Nephron progenitor cell (in vitro differentiated cells): ENCODE results near the gene CACNA1D.

ENCODE experiments used
- DNase-seq: peaks from one replicate; pipeline ENCODE4 v3.0.0; 2021
- H3K27ac Mint-ChIP-seq: 2 replicates; pipeline ENCODE4 v1.8.0; 2021; ENCODE audit warnings: mild to moderate bottlenecking, moderate library complexity, mixed read lengths
- H3K27me3 Mint-ChIP-seq: 2 replicates; pipeline ENCODE4 v1.8.0; 2021; ENCODE audit warnings: mild to moderate bottlenecking, low read depth, mixed read lengths; ENCODE audit not compliant: poor library complexity
- H3K36me3 Mint-ChIP-seq: 2 replicates; pipeline ENCODE4 v1.8.0; 2021; ENCODE audit warnings: low read depth, mixed read lengths
- H3K4me1 Mint-ChIP-seq: 2 replicates; pipeline ENCODE4 v1.8.0; 2021; ENCODE audit warnings: mixed read lengths
- H3K4me3 Mint-ChIP-seq: 2 replicates; pipeline ENCODE4 v1.8.0; 2021; ENCODE audit warnings: mild to moderate bottlenecking, moderate library complexity, mixed read lengths
- H3K9me3 Mint-ChIP-seq: 2 replicates; pipeline ENCODE4 v1.8.0; 2021; ENCODE audit warnings: mild to moderate bottlenecking, moderate library complexity, mixed read lengths
- TF ChIP-seq, protein P1 (sequence below): fragments of 200-600 bp; sonication (generic); IDR thresholded peaks from 2 replicates; pipeline ENCODE4 v1.5.0; 2021; ENCODE audit warnings: antibody characterized with exemption

Gene CACNA1D

GRCh38 chr3:53725387-53725995, 231.1 kb downstream of the CACNA1D start:
- peaks cover 17% of the 10 kb centered on the region for H3K27me3 Mint-ChIP-seq
- H3K4me1 Mint-ChIP-seq = peaks cover 40% of the 10 kb centered on the region
- no peak overlapping the region for H3K27ac Mint-ChIP-seq
- H3K36me3 Mint-ChIP-seq = no peaks in the 10 kb centered on the region
- no peak for DNase-seq
- TF ChIP-seq, protein P1, sequence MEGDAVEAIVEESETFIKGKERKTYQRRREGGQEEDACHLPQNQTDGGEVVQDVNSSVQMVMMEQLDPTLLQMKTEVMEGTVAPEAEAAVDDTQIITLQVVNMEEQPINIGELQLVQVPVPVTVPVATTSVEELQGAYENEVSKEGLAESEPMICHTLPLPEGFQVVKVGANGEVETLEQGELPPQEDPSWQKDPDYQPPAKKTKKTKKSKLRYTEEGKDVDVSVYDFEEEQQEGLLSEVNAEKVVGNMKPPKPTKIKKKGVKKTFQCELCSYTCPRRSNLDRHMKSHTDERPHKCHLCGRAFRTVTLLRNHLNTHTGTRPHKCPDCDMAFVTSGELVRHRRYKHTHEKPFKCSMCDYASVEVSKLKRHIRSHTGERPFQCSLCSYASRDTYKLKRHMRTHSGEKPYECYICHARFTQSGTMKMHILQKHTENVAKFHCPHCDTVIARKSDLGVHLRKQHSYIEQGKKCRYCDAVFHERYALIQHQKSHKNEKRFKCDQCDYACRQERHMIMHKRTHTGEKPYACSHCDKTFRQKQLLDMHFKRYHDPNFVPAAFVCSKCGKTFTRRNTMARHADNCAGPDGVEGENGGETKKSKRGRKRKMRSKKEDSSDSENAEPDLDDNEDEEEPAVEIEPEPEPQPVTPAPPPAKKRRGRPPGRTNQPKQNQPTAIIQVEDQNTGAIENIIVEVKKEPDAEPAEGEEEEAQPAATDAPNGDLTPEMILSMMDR = no peak
- H3K9me3 Mint-ChIP-seq = no peaks in the 10 kb centered on the region
- no peak overlapping the region for H3K4me3 Mint-ChIP-seq

GRCh38 chr3:53726643-53727042, 232.2 kb downstream of the CACNA1D start:
- no peak overlapping the region for H3K27ac Mint-ChIP-seq
- no peak for DNase-seq
- peaks cover 36% of the 10 kb centered on the region for H3K4me1 Mint-ChIP-seq
- H3K9me3 Mint-ChIP-seq = no peaks in the 10 kb centered on the region
- peaks cover 17% of the 10 kb centered on the region for H3K27me3 Mint-ChIP-seq
- no peak overlapping the region for H3K4me3 Mint-ChIP-seq
- TF ChIP-seq, protein P1 = no peak
- no peaks in the 10 kb centered on the region for H3K36me3 Mint-ChIP-seq

GRCh38 chr3:53728606-53729005, 234.2 kb downstream of the CACNA1D start:
- TF ChIP-seq, protein P1 = no peak
- Mint-ChIP-seq H3K27ac (peak overlapping the region; percentile 51), H3K4me3 (no peak overlapping the region), H3K4me1 (peaks cover 35% of the 10 kb centered on the region), H3K36me3 (no peaks in the 10 kb centered on the region), H3K9me3 (no peaks in the 10 kb centered on the region), H3K27me3 (peaks cover 11% of the 10 kb centered on the region)
- no peak for DNase-seq

DNA sequence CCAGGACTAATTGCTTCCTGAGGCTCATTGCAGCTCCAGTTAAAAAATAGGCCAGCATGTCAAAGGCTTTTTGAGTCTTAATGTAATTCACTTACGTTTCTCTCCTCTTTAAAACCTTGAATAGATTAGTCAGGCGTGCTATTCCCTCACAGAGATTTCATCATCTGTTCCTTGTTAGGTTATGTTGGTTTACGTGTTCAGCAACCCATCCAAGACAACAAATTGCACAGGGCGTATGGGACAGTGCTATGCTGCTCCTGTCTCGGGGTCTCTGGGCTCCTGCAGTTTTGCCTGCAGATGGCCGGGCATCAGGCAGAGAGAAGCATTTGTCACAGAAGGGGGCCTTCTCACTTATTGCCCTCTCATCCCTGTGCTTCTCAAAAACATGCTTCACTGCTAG, 234.7 kb downstream of the CACNA1D start:
- Mint-ChIP-seq H3K27me3 (peaks cover 11% of the 10 kb centered on the region), H3K9me3 (no peaks in the 10 kb centered on the region), H3K4me3 (no peak overlapping the region), H3K36me3 (no peaks in the 10 kb centered on the region), H3K4me1 (peaks cover 35% of the 10 kb centered on the region), H3K27ac (no peak overlapping the region)
- TF ChIP-seq, protein P1 = no peak
- no peak for DNase-seq

- no peaks in the 10 kb centered on the region for H3K36me3 Mint-ChIP-seq
- DNase-seq = no peak
- H3K27me3 Mint-ChIP-seq = peaks cover 11% of the 10 kb centered on the region
- H3K4me3 Mint-ChIP-seq = no peak overlapping the region
- TF ChIP-seq, protein P1 = no peak
- H3K4me1 Mint-ChIP-seq = peaks cover 35% of the 10 kb centered on the region
- no peaks in the 10 kb centered on the region for H3K9me3 Mint-ChIP-seq
- H3K27ac Mint-ChIP-seq = no peak overlapping the region
Measured at GRCh38 chr3:53729618-53730017, 235.2 kb downstream of the CACNA1D start.

DNA sequence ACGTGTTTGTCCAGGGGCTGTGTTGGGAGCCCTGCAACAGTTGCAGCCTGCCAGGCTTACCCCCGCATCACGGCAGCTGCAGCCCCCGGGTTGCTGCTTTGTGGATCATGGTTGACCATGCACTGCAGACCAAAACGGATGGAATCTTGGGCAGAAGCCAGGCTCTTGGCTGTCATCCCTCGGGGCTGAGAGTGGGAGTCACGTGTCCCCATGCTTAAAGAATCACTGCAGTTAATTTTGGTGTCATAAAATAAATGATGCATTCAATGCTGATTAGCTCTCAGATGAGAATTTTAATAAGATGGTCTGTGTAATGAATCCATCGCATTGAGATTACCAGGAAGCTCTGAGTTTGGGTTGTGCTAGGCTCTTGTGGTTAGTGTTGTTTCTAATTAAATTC, 236.2 kb downstream of the CACNA1D start:
- Mint-ChIP-seq H3K4me1 (peaks cover 35% of the 10 kb centered on the region), H3K4me3 (no peak overlapping the region), H3K27ac (no peak overlapping the region), H3K9me3 (no peaks in the 10 kb centered on the region), H3K27me3 (peaks cover 6% of the 10 kb centered on the region), H3K36me3 (no peaks in the 10 kb centered on the region)
- no peak for DNase-seq
- TF ChIP-seq, protein P1 = no peak
